Renal cortical epithelial cell (primary cell): ENCODE measurements around the gene GARIN1A. TPM values are rescaled to one million over a fixed set of nuclear protein-coding genes. Genes with fewer than 3 reads are reported as not detected.

Source experiments
- DNase-seq: peaks from one replicate; pipeline ENCODE4 v3.0.0-alpha.2; 2011; ENCODE audit warnings: low read depth
- total RNA-seq: library from RNA; depleted of rRNA; stranded (reverse); fragments of >200 nt; gene quantifications from 2 replicates; pipeline ENCODE4 v1.2.3, GENCODE V29; 2014

Gene GARIN1A
- total RNA-seq, 1 donor from 2014 or later: 0.60 TPM

DNA sequence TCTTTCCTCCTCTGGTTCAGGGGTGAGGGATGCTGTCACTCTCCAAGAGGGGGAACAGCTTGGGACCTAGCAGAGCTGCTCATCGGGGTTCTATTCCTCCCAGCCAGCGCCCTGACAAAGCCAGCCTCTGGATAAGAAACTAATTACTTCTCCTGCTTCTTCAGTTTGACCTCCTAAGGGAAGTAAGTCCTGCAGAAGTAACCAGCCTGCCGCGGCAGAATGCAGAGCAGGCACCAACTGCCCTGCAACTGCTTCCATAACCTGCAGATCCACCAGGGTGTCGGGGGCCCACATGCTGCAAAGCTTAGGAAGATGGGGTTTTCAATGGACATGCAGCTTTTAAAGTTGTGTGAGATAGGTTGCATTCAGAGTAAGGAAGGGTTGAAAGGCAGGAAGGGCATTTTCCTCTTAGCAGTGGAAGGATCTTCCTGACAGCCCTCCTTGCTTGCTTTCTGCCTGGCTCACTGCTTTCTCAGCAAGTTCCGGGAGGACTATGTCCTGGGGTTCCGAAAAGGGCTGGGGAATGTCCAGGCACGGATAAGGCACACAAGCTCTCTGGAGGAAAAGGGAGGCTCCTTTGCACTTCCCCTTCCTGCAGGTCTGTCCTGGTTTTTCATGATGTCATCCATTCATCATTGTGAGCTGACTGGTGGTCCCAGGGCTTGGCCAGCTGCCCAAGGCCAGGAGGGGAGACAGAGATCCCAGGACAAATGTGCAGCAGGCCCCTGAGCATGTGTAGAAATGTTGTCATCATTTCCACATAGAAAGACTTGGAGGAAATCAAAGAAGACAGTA is 42.8 kb downstream of the GARIN1A start:
- DNase-seq: no peak

DNA sequence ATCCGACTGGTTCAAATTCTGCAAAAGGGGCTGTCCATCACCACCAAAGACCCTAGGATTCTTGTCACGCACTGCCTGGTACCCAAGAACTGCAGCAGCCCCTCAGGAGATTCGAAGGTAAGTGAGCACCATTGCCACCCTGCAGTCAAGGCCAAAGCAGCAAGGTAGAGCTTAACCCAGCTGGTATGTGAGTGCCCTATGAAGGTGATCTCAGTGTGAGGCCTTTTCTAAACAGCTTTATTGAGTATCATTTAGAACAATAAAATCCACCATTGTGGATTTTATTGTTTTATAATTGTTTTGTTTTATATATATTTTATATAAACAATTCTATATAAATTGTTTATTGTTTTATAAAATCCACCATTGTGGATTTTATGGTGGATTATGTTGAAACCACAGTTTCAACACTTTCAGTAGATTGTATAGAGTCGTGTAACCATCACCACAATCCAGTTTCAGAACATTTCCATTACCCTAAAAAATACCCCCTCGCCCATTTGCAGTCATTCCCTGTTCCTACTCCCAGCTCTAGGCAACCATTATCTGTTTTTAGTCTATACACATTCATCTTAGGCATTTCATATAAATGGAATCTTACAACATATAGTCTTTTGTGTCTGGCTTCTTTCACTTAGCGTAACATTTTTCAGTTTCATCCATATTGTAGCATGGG is 47.0 kb downstream of the GARIN1A start:
- no peak for DNase-seq

DNA sequence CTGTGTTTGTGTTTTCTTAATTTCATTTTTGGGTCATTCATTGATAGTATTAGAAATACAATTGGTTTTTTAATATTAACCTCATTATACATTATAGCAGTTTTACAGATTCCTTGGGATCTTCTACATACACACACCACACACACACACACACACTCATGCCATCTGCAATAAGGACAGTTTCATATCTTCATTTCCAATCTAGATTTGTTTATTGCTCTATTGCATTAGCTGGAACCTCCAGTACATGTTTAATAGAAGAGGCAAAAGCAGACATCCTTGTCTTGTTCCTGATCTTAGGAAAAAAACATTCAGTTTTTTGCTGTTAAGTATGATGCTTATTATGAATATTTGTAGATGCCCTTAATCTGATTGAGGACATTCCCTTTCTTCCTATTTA is 49.3 kb downstream of the GARIN1A start:
- DNase-seq: no peak

Other genes with a start within 250 kb of the GARIN1A start
- 20.5 and 24.2 TPM in 2 replicates for gene HILPDA, start 216.4 kb upstream of the GARIN1A start, total RNA-seq
- gene METTL2B, start 195.5 kb upstream of the GARIN1A start, total RNA-seq: 34.8 and 63.4 TPM in 2 replicates
- 394 and 395 TPM in 2 replicates for gene CALU, start 67.1 kb downstream of the GARIN1A start, total RNA-seq
- not detected in 2 replicates for gene OPN1SW, start 103.5 kb downstream of the GARIN1A start, total RNA-seq
- 1.3 TPM in 1 of 2 replicates, not detected in the other for gene CCDC136, start 119.7 kb downstream of the GARIN1A start, total RNA-seq
- gene FLNC, start 158.1 kb downstream of the GARIN1A start, total RNA-seq: 29.3 and 56.7 TPM in 2 replicates
- gene ATP6V1F, start 190.6 kb downstream of the GARIN1A start, total RNA-seq: 82.1 and 145 TPM in 2 replicates
- gene KCP, start 238.4 kb downstream of the GARIN1A start, total RNA-seq: 1.9 and 6.8 TPM in 2 replicates